GM12801 (cell line): Measurements from ENCODE around the gene HCRTR1.

Experiments
- TF ChIP-seq, protein P1 (sequence below): IDR thresholded peaks from one replicate; pipeline ENCODE4 v1.5.1; 2011; ENCODE audit warnings: control low read depth; ENCODE audit not compliant: insufficient read length; ENCODE audit errors: extremely low read depth

HCRTR1 gene

DNA sequence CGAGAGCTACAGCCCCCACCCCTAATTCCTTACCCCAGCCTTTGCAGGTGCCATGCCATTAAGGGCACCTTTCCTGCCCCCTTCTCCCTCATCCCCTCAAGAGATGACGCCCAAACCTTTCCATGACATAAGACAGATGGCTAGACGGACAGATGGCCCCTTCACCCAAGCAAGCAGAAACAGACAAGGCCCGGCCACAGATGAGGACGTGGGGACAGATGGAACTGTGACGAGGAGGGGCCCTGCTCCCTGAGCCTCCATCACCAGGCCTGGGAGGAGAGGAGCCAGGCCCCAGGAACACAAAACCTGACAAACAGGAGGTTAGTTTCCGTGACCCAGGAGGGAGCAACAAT lies 51.9 kb downstream of the HCRTR1 start:
- TF ChIP-seq, protein P1, sequence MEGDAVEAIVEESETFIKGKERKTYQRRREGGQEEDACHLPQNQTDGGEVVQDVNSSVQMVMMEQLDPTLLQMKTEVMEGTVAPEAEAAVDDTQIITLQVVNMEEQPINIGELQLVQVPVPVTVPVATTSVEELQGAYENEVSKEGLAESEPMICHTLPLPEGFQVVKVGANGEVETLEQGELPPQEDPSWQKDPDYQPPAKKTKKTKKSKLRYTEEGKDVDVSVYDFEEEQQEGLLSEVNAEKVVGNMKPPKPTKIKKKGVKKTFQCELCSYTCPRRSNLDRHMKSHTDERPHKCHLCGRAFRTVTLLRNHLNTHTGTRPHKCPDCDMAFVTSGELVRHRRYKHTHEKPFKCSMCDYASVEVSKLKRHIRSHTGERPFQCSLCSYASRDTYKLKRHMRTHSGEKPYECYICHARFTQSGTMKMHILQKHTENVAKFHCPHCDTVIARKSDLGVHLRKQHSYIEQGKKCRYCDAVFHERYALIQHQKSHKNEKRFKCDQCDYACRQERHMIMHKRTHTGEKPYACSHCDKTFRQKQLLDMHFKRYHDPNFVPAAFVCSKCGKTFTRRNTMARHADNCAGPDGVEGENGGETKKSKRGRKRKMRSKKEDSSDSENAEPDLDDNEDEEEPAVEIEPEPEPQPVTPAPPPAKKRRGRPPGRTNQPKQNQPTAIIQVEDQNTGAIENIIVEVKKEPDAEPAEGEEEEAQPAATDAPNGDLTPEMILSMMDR = no peak

DNA sequence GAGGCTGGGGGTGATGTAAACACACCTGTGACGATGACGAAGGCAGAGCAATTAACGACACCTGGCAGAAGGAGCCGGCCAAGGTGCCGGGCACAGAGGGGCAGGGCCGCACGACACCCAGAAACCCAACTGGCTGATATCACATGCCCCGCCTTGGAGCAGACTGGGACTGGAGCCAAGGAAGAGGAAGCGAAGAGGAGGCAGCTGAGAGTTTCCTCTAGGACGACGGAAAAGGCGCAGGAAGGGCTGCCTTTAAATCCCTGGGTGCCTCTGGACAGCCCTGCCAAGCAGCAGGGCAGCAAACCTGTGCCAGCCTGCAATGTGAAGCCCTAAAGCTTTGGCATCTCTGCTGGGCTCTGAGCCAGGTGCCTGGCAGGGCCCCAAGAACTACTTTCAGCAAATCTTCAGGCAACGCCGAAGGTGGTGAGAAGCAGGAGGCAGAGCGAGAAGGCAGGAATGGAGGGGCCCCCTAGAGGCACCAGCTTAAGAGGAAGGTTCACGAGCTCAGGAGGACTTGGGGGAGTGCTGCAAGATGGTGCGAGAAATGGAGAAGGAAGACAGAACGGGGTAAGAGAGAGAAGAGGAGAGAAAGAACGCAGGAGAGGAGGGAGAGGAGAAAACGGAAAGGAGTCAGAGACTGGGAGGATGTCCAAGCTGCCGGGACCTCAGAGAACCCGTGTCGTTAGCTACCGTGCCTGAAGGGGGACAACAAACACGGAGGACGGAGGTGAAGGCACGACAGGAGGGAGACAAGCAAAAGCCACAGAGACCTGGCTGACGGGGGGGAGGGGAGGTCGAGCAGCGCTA lies 52.5 kb downstream of the HCRTR1 start:
- TF ChIP-seq, protein P1 = no peak

DNA sequence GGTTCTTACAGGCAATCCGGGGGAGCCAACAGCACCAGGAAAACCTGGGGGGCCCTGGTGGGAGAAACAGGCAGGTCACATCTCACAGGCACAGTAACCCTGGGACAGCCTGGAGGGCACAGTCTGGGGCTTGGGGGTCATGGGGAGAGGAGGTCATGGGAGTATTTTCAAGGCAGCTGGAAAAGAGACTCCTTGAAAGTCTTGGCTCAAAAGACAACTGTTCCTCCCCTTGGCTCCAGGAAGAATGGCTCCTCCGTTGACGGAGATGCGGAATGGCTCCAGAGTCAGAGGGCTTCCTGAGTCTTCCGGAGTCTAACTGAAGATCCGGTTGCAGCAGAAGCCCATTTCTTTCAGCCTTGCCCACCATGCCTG lies 53.1 kb downstream of the HCRTR1 start:
- TF ChIP-seq, protein P1 = no peak

DNA sequence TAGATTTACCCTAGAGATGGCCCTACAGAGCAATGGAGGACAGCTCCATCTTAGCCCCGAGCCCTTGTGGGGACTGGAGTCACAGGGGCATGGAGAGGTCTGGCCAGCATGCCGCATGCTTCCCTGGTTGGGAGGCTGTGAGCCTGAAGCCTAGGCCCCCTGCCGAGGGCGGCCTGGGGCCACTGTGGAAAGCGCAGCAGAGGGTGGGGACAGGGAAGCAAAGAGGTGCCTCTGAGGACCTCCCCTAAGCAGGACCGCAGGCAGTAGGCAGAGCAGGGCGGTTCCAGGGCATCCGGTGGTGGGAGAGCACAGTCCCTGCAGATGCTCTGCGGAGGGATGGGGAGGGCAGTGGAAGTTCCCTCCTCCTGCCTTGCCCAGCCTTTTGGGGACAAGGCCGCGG lies 53.7 kb downstream of the HCRTR1 start:
- TF ChIP-seq, protein P1 = no peak

DNA sequence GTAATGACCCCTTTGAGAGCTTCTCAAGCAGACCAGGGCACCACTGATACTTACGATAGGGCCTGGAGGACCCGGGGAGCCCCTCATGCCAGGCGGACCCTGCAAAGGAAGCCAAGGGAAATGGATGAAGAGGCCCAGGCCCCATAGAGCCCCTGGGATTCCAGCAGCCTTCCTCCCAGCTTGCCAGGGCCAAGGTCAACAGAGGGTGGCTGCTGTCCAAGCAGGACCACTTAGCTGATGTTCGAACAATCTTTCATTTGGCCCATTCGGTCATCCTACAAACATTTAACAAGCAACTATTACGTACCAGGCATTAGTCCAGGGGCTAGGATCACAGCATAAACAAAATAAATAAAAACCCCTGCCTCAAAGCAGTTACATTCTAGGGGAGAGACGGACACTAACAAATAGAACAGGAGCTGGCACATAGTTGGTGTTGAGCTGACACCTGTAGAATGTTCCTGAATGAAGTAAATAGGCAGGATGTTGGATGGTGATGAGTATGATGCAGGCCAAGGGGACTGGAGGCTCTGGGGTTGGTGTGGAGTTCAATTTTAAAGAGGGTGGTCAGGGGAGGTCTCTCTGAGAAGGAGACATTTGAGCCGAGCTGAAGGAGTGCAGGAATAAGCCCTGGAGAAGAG lies 54.2 kb downstream of the HCRTR1 start:
- TF ChIP-seq, protein P1 = no peak

DNA sequence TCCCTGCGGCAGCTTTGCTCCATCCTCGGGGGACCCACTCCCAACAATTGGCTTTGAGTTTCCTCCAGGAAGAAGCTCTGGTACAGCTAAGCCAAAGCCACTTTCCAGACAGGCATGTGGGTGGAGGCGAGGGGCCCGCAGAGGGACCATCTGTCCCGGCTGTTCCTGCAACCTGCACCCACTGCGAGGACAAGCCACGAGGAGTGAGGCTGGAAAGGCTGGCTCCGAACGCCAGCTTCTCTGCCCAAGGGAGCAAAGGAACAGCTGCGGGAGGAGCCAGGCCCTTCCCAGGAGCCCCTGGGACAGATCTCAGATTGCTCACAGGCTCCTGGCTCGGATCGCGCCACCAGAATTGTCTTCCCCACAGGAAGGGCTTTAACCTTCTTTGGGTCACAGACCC lies 55.5 kb downstream of the HCRTR1 start:
- TF ChIP-seq, protein P1 = no peak

DNA sequence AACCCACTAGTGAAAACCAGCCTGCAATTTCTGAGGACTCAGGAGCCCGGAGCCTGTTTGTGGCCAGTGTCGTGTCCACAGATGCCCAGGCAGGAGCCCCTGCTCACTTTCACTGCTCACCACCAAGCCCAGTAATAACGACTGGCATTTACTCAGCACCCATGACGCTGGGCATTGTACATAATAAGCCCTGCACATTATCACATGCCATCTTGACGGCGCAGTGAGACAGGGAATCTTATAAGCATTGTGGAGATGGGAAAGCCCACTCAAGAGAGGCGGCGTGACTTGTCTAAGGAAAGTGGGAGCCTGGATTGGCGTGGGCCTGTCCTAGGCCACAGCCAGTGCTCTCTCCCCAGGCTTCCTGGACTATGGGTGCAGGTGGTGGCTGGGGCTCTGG lies 55.9 kb downstream of the HCRTR1 start:
- TF ChIP-seq, protein P1 = no peak
